DND-41 (cell line): Measurements from ENCODE around the gene MUC2.

Experiments
- EZH2 ChIP-seq: IDR thresholded peaks from 3 replicates; pipeline ENCODE4 v1.6.1; 2012; ENCODE audit warnings: borderline replicate concordance, low read depth, mild to moderate bottlenecking, moderate library complexity, low read length, inconsistent platforms; ENCODE audit not compliant: severe bottlenecking
- TF ChIP-seq, protein P1 (sequence below): IDR thresholded peaks from 2 replicates; pipeline ENCODE4 v1.5.1; 2012; ENCODE audit warnings: borderline replicate concordance, low read length, moderate library complexity, mild to moderate bottlenecking; ENCODE audit not compliant: poor library complexity, severe bottlenecking; ENCODE audit errors: extremely low read depth

DNA sequence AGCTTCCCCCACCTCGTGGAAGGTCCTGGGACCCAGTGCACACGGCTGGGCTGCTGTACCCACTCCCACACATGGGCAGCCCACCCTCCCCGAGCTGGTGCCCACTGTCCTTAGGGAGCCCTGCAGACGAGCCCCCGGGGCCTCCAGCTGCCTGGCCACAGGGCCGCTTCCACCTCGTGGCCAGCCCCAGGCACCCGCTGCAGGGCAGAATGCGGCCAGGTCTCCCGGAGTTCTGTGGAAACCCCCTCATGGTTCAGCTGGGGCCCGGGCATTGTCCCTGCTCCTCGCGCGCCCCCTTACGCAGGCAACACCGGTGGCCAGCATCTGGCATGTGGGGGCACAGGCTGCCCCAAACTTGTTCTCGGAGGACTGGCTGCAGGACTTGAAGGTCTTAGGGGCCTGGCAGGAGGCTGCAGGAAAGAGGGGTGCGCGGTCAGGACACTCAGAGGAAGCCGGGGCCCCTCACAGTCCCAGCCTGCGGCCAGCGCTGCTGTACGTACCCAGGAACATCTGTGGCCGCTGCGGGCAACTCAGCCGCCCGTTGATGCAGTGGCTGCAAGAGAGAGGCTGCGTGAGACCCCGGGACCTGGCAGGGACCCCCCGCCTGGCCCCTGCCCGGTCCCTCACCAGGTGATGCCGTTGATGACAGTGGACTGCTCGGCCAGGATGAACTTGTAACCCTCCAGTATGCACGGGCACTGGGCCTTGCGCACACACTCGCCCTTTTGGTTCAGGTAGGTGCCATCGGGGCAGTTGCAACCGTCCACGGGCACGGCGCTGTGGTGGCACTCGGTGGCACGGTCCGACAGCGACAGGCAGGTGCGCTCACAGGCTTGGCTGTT is 47.8 kb upstream of the MUC2 start:
- TF ChIP-seq, protein P1, sequence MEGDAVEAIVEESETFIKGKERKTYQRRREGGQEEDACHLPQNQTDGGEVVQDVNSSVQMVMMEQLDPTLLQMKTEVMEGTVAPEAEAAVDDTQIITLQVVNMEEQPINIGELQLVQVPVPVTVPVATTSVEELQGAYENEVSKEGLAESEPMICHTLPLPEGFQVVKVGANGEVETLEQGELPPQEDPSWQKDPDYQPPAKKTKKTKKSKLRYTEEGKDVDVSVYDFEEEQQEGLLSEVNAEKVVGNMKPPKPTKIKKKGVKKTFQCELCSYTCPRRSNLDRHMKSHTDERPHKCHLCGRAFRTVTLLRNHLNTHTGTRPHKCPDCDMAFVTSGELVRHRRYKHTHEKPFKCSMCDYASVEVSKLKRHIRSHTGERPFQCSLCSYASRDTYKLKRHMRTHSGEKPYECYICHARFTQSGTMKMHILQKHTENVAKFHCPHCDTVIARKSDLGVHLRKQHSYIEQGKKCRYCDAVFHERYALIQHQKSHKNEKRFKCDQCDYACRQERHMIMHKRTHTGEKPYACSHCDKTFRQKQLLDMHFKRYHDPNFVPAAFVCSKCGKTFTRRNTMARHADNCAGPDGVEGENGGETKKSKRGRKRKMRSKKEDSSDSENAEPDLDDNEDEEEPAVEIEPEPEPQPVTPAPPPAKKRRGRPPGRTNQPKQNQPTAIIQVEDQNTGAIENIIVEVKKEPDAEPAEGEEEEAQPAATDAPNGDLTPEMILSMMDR: no peak
- TF ChIP-seq EZH2: no peak
